ENCODE data around the gene PLXDC1.

Gene PLXDC1

GRCh38 chr17:39014044-39014794 is 137.2 kb downstream of the PLXDC1 start:
- no peak for DNase-seq (ENCODE audit: low read depth)
